Neural cell (in vitro differentiated cells): Measurements from ENCODE around the gene TRIM44. TPM values are rescaled to one million over a fixed set of nuclear protein-coding genes. Genes with fewer than 3 reads are reported as not detected.

Experiments used
- H2AFZ ChIP-seq: fragments of 200-600, 300-800 bp; sonication (generic), shearing (Covaris generic); 2 replicates; pipeline ENCODE4 v1.6.0; 2014; ENCODE audit warnings: low read depth, mild to moderate bottlenecking, antibody characterized with exemption, low read length, moderate library complexity
- H3F3A ChIP-seq: fragments of 200-600 bp; shearing (Covaris generic); 2 replicates; pipeline ENCODE4 v1.6.1; 2016; ENCODE audit warnings: mild to moderate bottlenecking, moderate library complexity, mixed read lengths, antibody characterized with exemption, low read length; ENCODE audit not compliant: insufficient read depth, poor library complexity, severe bottlenecking
- H3K27ac ChIP-seq: fragments of 200-600, 300-800 bp; sonication (generic), shearing (Covaris generic); 2 replicates; pipeline ENCODE4 v1.5.1; 2014; ENCODE audit warnings: mild to moderate bottlenecking, low read length, moderate library complexity
- H3K27me3 ChIP-seq: fragments of 300-800, 200-600 bp; sonication (generic), shearing (Covaris generic); 2 replicates; pipeline ENCODE4 v1.6.0; 2014; ENCODE audit warnings: mild to moderate bottlenecking, low read depth, low read length, moderate library complexity; ENCODE audit not compliant: insufficient read depth
- H3K36me3 ChIP-seq: fragments of 300-800, 200-600 bp; sonication (generic), shearing (Covaris generic); 2 replicates; pipeline ENCODE4 v1.5.1; 2014; ENCODE audit warnings: mild to moderate bottlenecking, antibody characterized with exemption, low read length, moderate library complexity; ENCODE audit not compliant: insufficient read depth
- H3K4me2 ChIP-seq: fragments of 300-800, 200-600 bp; sonication (generic), shearing (Covaris generic); 2 replicates; pipeline ENCODE4 v1.6.0; 2014; ENCODE audit warnings: mild to moderate bottlenecking, low read length
- H3K4me3 ChIP-seq: fragments of 300-800, 200-600 bp; sonication (generic), shearing (Covaris generic); 2 replicates; pipeline ENCODE4 v1.5.1; 2014; ENCODE audit warnings: mild to moderate bottlenecking, low read length, moderate library complexity
- H3K79me2 ChIP-seq: fragments of 200-600 bp; shearing (Covaris generic); replicated peaks from 2 replicates; pipeline ENCODE4 v1.6.0; 2014; ENCODE audit warnings: mild to moderate bottlenecking, low read length, moderate library complexity; ENCODE audit not compliant: insufficient read depth
- H3K9ac ChIP-seq: fragments of 300-800, 200-600 bp; sonication (generic), shearing (Covaris generic); 2 replicates; pipeline ENCODE4 v1.6.1; 2016; ENCODE audit warnings: mild to moderate bottlenecking, low read length, mixed read lengths
- H3K9me2 ChIP-seq: fragments of 200-600 bp; shearing (Covaris generic); 2 replicates; pipeline ENCODE4 v1.6.1; 2016; ENCODE audit warnings: mild to moderate bottlenecking, low read length, mixed read lengths; ENCODE audit not compliant: insufficient read depth
- H3K9me3 ChIP-seq: fragments of 200-600, 300-800 bp; sonication (generic), shearing (Covaris generic); 2 replicates; pipeline ENCODE4 v1.6.1; 2016; ENCODE audit warnings: mild to moderate bottlenecking, mixed run types, low read length, moderate library complexity, mixed read lengths
- H4K20me1 ChIP-seq: fragments of 200-600 bp; shearing (Covaris generic); 2 replicates; pipeline ENCODE4 v1.6.1; 2016; ENCODE audit warnings: mild to moderate bottlenecking, mixed run types; ENCODE audit not compliant: insufficient read depth
- EP300 ChIP-seq: fragments of 450-650 bp; conservative IDR thresholded peaks from 2 replicates; pipeline ENCODE4 v1.6.1; 2014; ENCODE audit warnings: antibody characterized with exemption, mild to moderate bottlenecking, moderate library complexity; ENCODE audit not compliant: poor library complexity, severe bottlenecking
- EZH2 ChIP-seq: fragments of 200-600, 300-800 bp; shearing (Covaris generic), sonication (generic); IDR thresholded peaks from 2 replicates; pipeline ENCODE4 v1.6.1; 2014; ENCODE audit warnings: antibody characterized with exemption, low read length, borderline replicate concordance, mild to moderate bottlenecking; ENCODE audit not compliant: insufficient read depth, poor library complexity, severe bottlenecking
- MXI1 ChIP-seq: fragments of 450-650 bp; conservative IDR thresholded peaks from 2 replicates; pipeline ENCODE4 v1.6.1; 2014; ENCODE audit warnings: antibody characterized with exemption, mild to moderate bottlenecking; ENCODE audit not compliant: poor library complexity, severe bottlenecking
- POLR2AphosphoS5 ChIP-seq: IDR thresholded peaks from 2 replicates; pipeline ENCODE4 v1.6.1; 2012
- RAD21 ChIP-seq: fragments of 450-650 bp; conservative IDR thresholded peaks from 2 replicates; pipeline ENCODE4 v1.6.1; 2014; ENCODE audit warnings: antibody characterized with exemption, mild to moderate bottlenecking, moderate library complexity
- SMC3 ChIP-seq: fragments of 450-650 bp; conservative IDR thresholded peaks from 2 replicates; pipeline ENCODE4 v1.6.1; 2014; ENCODE audit warnings: antibody characterized with exemption, mild to moderate bottlenecking, moderate library complexity; ENCODE audit not compliant: poor library complexity
- TAF1 ChIP-seq: IDR thresholded peaks from 2 replicates; pipeline ENCODE4 v1.6.1; 2012; ENCODE audit warnings: low read depth
- polyA plus RNA-seq: library from polyadenylated mRNA; depleted of rRNA; stranded (reverse); fragments of >200 nt; gene quantifications from 2 replicates; pipeline ENCODE4 v1.2.3, GENCODE V29; 2014
- TF ChIP-seq, protein P1 (sequence below): IDR thresholded peaks from 2 replicates; pipeline ENCODE4 v1.6.1; 2012; ENCODE audit warnings: borderline replicate concordance
- TF ChIP-seq, protein P2 (sequence below): fragments of 450-650 bp; IDR thresholded peaks from 2 replicates; pipeline ENCODE4 v1.5.1; 2014; ENCODE audit warnings: antibody characterized with exemption, mild to moderate bottlenecking, moderate library complexity; ENCODE audit not compliant: poor library complexity, severe bottlenecking

Gene TRIM44
- polyA plus RNA-seq, 1 donor from 2014 or later = 14.9 TPM

DNA sequence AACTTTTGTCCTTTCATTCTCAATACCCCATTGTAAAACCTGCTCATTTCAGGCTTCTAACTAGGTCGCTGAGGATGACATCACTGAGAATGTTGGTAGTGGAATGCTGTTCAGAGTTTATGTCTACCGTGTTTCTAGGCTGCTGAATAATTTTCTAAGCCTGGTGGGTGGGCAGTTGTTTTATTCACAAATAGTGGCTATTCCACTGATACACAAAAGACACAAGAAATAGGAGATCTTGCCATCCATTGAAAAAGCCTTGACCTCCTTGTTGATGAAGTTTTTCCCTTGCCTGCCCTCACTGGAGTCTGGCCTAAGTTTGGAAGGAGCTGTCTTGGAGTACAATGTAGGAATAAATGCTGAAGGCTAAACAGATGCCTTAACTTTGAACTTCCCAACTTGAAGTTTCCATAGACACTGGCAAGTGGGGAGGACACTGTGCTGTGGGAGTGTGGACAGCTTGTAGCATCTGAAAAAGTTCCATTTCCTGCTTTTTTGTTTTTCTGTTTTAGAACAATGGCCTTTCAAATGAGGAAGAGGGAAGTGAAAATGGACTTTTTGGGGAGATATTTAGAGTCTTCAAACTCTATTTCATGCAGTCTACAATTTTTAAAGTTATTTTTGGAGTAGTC lies 59.2 kb downstream of the TRIM44 start:
- no peaks in the 10 kb centered on the region for H3F3A ChIP-seq
- H3K79me2 ChIP-seq = peaks cover 19% of the 10 kb centered on the region
- TF ChIP-seq, protein P1, sequence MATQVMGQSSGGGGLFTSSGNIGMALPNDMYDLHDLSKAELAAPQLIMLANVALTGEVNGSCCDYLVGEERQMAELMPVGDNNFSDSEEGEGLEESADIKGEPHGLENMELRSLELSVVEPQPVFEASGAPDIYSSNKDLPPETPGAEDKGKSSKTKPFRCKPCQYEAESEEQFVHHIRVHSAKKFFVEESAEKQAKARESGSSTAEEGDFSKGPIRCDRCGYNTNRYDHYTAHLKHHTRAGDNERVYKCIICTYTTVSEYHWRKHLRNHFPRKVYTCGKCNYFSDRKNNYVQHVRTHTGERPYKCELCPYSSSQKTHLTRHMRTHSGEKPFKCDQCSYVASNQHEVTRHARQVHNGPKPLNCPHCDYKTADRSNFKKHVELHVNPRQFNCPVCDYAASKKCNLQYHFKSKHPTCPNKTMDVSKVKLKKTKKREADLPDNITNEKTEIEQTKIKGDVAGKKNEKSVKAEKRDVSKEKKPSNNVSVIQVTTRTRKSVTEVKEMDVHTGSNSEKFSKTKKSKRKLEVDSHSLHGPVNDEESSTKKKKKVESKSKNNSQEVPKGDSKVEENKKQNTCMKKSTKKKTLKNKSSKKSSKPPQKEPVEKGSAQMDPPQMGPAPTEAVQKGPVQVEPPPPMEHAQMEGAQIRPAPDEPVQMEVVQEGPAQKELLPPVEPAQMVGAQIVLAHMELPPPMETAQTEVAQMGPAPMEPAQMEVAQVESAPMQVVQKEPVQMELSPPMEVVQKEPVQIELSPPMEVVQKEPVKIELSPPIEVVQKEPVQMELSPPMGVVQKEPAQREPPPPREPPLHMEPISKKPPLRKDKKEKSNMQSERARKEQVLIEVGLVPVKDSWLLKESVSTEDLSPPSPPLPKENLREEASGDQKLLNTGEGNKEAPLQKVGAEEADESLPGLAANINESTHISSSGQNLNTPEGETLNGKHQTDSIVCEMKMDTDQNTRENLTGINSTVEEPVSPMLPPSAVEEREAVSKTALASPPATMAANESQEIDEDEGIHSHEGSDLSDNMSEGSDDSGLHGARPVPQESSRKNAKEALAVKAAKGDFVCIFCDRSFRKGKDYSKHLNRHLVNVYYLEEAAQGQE = no peak
- TF ChIP-seq POLR2AphosphoS5 = no peak
- TF ChIP-seq, protein P2, sequence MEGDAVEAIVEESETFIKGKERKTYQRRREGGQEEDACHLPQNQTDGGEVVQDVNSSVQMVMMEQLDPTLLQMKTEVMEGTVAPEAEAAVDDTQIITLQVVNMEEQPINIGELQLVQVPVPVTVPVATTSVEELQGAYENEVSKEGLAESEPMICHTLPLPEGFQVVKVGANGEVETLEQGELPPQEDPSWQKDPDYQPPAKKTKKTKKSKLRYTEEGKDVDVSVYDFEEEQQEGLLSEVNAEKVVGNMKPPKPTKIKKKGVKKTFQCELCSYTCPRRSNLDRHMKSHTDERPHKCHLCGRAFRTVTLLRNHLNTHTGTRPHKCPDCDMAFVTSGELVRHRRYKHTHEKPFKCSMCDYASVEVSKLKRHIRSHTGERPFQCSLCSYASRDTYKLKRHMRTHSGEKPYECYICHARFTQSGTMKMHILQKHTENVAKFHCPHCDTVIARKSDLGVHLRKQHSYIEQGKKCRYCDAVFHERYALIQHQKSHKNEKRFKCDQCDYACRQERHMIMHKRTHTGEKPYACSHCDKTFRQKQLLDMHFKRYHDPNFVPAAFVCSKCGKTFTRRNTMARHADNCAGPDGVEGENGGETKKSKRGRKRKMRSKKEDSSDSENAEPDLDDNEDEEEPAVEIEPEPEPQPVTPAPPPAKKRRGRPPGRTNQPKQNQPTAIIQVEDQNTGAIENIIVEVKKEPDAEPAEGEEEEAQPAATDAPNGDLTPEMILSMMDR = no peak
- no peak for TF ChIP-seq MXI1
- no peak for TF ChIP-seq TAF1
- TF ChIP-seq RAD21 = no peak
- no peak for TF ChIP-seq EP300
- no peak for TF ChIP-seq SMC3
- TF ChIP-seq EZH2 = no peak
- no peak overlapping the region for H3K9ac ChIP-seq
- no peak overlapping the region for H3K4me2 ChIP-seq
- no peaks in the 10 kb centered on the region for H4K20me1 ChIP-seq
- no peak overlapping the region for H2AFZ ChIP-seq
- H3K4me3 ChIP-seq = no peak overlapping the region
- no peak overlapping the region for H3K27ac ChIP-seq
- no peaks in the 10 kb centered on the region for H3K27me3 ChIP-seq
- no peaks in the 10 kb centered on the region for H3K9me3 ChIP-seq
- H3K36me3 ChIP-seq = peaks cover 5% of the 10 kb centered on the region
- no peaks in the 10 kb centered on the region for H3K9me2 ChIP-seq

DNA sequence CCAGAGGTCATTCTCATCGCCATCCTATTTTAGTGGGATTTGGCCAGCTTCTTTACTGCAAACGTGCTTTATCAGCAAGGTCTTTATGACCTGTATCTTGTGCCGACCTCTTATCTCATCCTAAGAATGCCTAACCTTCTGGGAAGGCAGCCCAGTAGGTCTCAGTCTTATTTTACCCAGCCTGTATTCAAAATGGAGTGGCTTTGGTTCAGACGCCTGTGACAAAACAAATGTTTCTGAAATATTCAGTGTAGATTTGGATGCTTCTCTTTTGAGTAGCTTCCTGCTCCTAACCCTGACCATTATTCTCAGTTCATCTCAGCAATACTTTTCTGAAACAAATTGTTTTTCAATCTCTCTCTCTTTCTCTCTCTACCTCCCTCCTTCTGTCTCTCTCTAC lies 60.1 kb downstream of the TRIM44 start:
- Histone ChIP-seq H3K4me3 (no peak overlapping the region), H3K79me2 (peaks cover 19% of the 10 kb centered on the region), H3K36me3 (peaks cover 5% of the 10 kb centered on the region), H2AFZ (no peak overlapping the region), H4K20me1 (no peaks in the 10 kb centered on the region), H3K9me3 (no peaks in the 10 kb centered on the region), H3K9me2 (no peaks in the 10 kb centered on the region), H3K27ac (no peak overlapping the region), H3K27me3 (no peaks in the 10 kb centered on the region), H3K9ac (no peak overlapping the region), H3F3A (no peaks in the 10 kb centered on the region), H3K4me2 (no peak overlapping the region)
- no peak for TF ChIP-seq RAD21
- TF ChIP-seq, protein P1 = no peak
- TF ChIP-seq MXI1 = no peak
- no peak for TF ChIP-seq EP300
- TF ChIP-seq TAF1 = no peak
- no peak for TF ChIP-seq EZH2
- TF ChIP-seq, protein P2 = no peak
- no peak for TF ChIP-seq SMC3
- no peak for TF ChIP-seq POLR2AphosphoS5
